HG03066 (cell line): Measurements from ENCODE around the gene YIPF3.
A peak's percentile ranks its signal among the peaks of the same experiment; 100 is the strongest.

Experiments used
- ATAC-seq: cut with Tn5 transposase; IDR thresholded peaks from one replicate; pipeline ENCODE4 v1.9.1; 2021; ENCODE audit warnings: low read depth; ENCODE audit not compliant: unreplicated experiment

Gene YIPF3

DNA sequence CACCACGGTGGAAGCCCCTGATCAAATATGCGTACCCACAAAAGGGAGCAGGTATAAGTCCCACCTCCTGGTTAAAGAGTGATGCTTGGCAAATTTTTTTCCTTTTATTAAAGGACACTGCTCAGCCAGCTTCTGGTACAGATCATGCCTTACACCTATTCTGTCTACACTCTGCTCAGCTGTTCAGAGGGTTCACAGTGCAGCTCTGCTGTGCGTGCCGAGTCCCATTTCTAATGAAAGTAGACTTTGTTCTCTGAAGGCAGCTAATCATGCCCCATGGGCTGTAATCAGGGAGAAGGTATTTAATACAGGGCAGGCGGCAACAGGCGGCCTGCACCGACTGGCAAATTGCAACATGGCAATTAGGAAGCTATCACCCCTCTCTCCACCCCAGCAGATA lies 22.9 kb downstream of the YIPF3 start:
- ATAC-seq, result no peak

DNA sequence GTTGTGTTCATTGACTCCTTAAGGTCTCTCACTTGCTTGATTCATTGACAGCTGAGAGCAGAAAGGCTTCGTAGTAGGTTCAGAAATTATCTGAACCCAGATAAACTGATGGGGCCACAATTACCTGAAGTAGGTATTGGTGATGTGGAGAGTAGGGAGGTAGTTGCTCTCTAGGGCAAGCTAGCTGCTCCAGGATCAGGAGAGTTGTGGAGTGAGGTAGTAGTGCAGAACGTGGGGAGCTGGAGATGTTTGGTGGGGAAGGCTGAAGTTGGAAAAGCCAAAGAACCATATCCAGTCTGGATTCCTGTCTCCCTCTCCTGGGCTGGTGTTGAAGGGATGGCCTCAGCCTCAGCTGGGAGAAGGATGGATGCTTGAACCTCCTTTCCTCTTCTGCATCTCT lies 23.5 kb downstream of the YIPF3 start:
- no peak for ATAC-seq

DNA sequence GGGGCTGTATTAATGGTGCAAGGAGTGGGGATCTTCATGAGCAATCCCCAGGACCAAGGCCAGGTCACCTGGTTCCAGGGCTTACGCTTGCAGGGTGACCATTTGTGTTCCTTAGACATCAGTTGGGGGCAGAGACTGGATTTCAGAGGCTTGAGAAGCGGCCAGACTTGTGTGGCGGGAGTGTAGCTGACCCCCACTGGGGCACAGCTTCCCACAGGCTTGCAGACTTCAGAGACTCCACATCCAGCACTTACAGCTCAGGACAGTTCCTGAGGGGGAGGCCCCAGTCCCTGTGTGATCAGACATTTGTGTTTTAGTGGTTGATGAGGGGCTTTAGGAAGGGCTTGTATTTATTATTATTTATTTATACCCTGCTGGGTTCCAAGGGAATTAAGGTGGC lies 24.1 kb downstream of the YIPF3 start:
- no peak for ATAC-seq

DNA sequence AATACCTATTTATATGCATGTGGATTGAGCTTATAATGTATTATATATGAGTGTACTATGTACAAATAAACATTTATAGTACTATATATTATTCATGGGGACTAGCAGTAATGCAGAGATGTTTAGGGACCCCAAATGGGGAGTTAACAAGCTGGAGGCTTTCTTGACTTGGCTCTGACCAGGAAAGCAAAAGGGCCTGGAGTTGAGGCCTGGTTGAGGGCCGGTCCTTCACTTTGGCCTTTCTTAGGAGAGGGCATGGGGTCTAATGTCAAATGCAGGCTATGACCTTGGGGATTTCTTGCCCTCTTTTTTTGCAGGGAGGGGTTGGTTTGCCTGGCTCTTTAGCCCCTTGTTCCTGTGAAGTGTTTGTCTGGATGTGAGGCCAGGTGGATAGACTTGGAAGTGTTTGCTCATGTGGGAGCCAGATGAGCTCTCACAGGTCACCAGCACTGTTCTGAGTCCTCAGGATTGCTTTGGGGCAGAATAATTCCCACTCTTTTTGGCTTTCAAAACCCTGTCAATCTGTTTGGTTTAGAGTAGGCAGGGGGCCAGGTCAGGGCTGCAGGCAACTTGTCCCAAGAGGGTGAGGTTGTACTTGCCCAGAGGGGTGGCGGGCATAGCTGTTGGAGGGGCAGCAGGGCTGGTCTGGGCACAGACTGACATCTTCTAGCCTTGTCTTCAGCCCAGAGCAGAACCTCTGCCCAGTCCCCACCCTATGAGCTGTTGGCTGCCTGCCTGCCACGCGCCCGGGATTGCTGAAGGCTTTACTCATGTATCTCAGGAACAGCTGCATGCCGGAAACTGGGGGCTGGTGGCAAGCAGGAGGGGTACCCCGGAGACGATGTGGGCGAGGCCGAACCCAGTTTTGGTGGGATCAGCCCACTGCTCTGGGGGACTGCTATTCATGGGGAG lies 24.7 kb downstream of the YIPF3 start:
- no peak for ATAC-seq

DNA sequence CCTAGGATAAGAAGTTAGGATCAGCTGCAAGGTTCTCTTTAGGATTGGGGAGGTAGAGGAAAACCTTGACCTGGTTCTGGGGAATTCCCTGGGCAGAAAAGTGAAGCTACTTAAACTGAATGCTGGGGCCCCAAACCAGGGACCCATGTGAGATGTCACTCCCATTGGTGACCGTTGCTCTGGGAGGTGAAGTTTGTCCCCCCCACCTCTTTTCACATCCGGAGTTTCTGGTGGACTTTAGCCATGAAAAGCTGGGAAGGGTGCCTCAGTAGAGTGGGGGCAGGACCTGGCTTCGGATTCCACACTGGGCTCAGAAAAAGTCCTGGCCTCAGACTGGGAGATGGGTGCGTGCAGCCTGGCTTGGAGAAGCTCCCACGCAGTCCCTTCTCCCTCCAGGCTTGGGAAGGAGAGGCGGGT lies 26.2 kb downstream of the YIPF3 start:
- no peak for ATAC-seq

DNA sequence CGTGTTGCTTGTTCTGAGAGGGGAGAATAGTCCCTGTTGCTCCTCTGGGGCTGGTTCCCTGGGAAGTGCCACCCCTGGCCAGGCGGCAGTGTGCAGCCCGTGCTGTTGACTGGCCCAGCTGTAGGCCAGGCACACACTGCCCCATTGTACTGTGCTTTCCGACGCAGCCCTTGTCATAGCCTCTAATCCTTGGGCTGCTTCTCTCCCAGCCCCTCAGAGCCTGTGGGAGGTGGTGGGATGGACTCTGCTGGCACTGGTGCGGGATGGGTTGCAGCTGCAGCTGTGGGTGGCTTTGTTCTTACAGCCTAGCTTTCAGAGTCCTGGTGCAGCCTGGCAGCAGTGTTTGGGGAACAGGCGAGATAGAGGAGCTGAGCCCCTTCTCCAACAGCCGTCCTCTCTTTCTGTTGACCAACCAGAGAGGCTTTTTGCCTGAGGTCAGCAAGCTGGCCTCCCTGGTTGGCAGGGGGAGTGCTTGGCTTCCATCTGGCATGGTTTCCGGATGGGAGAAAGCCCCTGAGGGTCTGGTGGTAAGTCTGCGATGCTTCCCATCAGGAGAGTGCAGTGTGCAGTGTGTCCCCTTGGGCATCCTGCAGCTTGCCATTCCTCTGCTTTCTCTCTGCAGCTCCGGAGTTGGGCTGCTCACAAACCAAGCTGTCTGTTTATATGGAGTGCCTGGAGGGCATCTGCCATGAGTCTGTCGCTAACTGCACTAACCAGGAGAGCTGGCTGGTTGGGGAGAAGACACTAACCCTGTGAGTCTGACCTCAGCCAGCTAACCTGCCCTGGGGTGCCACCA lies 27.3 kb downstream of the YIPF3 start:
- ATAC-seq, result no peak

DNA sequence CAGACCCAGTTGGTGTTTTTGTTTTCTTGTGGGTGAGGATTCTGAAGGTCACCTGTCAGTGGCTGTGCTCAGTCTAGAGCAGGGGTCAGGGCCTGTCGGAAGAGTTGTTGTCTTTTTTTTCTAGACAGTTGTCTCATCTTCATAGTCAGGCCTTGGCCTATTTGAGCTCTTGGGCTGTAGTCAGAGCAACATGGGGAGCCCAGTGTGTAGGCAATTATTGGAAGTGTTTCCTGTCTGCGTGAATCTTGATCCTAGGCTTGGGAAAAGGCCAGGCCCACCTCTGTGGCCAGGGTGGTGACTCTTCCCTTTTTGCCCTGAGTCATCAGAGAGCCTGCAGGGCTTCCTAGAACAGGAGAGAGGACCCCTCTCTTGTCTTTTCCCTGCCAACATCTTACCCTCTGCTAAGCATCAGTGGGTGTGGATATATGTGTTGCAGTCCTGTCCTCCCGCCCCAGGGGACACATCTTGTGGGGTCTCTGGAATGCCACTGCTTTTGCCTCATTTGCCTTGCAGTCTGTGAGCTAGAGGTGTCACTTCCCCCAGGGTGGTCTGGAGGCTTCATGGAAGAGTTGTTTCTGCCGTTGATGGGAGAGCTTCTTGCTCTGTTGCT lies 28.0 kb downstream of the YIPF3 start:
- no peak for ATAC-seq

DNA sequence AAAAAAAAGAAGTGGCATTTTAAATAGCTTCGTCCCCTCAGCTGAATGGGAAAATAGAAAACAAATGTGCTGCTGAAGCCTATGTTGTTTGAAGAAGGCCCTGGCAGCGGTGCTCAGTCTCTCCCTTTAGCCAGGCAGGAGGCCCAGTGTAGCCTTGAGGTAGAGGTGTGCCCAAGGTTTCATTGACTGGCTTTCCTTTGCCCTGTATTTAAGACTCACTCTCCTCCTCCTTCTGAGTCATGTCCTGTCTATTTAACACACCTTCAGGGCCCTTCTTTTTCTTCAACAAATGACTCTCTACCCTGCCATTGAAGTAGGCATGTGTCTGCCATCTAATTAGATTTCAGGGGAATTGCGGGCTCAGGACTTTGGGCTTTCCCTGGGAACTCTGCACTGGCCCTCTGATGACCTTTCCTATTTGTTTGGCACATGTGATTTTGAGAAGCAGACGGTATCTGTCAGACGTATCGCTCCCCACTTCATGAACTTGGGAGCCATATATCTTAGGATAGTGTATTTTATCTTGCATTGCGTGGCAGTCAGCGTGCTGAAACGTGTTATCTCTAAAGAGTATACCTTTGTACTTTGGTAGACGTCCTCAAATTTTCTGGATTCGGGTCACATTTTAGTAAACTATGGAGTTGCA lies 35.0 kb downstream of the YIPF3 start:
- ATAC-seq, result no peak

DNA sequence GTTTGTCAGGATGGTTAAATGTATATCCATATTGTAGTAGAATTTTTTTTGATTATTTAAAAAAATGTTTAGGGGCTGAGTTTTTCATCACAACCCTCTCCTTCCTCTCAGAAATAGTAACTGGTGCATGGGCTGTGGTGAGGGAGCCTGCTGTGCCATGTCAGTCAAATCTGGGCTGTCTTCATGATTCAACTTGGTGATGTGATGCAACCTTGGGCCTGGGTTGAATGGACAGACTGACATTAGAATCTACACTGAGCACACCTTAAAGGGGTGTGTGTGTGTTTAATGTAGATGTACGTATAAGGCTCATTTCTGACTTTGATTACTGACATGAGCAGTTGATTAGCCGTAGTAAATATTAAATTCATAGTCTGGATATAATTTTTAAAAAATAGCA lies 35.7 kb downstream of the YIPF3 start:
- ATAC-seq, result no peak

DNA sequence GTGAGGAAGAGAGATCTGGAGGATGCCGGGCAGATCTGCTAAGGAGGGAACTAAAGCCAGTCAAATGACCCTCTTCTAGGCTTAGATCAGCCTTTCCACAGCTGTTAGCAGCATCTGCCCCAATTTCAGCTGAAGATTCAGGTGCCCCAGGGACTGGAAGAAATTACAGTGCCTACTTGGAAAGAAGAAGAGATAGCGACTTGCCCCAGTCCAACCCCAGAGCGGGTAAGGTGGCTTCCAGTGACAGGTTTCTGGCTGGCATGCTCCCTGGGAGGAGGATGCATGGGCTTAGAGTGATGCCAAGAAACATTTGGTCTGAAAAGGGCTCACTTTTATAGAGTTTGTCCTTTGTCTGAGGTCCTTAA lies 38.7 kb downstream of the YIPF3 start:
- ATAC-seq, result no peak

DNA sequence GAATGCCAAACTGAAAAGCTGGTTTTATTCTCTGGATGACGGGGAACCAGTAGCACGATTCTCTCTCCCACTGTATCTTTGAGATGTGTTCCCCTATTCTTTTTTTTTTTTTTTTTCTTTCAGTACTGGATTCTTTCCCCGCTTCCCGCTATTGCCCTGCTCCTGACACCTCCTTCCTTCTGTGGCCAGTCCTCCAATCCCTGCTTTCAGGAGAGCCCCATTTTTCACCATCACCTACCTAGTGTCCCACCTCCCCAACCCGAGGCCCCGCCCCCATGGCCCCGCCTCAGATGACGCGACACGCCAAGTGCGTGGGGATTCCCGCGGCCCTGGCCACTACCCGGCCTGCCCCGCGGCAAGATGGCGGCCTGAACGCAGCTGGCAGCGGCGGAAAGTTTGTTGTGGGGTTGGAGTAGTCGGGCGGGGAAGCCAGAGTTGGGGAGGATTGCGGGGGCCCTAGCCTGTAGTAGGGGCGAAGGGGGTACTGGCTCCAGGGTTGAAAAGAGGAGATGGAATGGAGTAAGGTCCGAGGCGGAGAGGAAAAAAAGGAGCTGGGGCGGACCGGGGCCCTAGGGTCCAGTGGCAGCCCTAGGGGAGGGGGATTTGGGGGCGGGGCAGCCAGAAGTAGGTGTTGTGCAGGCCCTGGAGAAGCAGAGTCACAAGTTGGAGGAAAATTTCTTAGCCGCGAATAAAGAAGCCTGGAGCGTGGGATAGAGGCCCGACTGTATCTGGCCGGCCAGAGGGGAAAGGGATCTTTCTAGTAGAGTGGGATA lies 39.3 kb downstream of the YIPF3 start, which contains the start of gene TJAP1:
TSS of gene TJAP1 (plus strand) at position 336 of the 773 bp plus-strand sequence. CDS start 21,432 bp downstream, outside the sequence.
- ATAC-seq, result peak; percentile 96

DNA sequence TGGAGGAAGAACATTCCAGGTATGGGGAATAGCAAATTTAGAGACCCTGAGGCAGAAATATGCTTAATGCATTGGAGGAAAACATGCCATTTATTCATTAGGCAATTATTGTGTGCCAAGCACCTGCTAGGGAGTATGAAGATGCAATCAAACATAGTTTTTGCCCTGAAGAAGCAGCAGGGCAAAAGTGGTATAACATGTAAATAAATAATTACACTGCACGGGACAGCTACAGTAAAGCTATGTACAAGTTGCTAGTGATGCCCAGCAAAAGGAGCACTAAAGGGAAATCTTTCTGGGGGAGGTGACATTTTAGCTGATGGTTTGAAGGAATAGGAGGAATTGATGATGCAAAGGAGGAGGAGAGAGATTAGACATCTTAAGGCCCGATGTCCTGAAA lies 40.0 kb downstream of the YIPF3 start:
- ATAC-seq, result no peak

DNA sequence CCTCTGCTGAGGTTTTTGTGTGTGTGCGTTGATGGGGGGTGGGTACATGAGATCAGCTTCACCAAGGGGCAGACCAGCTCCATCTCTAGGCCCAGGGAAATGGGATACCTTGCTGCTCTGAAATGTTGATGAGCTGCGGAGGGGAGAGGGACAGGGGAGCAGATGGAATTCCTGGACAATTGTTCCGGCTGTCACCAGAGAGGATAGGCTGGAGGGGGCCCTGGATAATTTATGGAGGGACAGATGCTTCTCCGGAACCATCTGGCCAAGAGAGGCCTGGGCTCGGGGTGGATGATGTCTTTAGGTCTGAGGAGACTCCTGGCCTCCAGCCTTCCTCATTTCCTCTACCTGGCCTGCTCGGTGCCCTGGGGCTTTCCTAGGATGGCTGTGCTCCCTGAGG lies 41.2 kb downstream of the YIPF3 start:
- no peak for ATAC-seq

DNA sequence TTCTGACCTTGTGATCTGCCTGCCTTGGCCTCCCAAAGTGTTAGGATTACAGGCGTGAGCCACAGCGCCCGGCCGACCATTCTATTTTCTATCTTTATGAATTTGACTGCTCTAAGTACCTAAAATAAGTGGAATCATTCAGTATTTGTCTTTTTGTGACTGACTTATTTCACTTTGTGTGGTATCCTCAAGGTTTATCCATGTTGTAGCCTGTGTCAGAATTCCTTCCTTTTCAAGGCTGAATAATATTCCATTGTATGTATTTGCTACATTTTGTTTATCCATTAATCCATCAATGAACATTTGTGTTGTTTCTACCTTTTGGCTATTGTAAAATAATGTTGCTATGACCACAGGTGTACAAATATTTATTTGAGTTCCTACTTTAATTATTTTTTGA lies 44.2 kb downstream of the YIPF3 start:
- no peak for ATAC-seq

DNA sequence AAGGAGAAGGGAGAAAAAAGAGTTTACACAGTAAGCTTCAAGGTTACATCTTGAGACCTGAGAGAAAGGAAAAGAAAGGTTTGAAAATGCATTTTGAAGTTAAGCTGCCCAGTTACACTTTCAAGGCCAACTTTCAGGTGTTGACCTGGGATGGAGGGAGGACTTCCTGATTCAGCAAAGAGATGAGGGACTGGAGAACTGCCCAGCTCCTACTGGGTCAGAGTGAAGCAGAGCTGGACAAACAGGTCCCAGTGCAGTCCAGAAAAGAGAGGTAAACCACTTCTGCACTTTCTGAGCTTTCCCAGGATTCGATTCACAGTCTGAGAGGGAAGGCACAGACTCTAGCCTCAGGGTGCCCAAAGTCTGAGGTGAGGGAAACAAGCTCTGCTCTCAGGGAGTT lies 45.3 kb downstream of the YIPF3 start:
- ATAC-seq, result no peak

DNA sequence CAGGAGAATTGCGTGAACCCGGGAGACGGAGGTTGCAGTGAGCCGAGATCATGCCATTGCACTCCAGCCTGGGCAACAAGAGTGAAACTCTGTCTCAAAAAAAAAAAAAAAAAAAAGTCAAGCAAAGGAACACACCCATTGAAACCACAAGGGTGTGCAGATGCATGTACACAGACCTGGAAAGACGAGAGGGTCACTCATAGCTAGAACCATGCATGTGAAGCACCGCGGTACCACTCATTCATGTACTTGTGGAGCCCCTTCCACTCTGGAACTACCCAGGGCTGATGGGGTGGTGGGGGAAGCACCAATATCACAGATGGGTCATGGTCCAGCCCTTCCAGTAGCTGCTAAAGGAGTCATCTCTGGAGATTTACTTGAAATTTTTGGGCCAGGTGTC lies 46.8 kb downstream of the YIPF3 start:
- ATAC-seq, result no peak

DNA sequence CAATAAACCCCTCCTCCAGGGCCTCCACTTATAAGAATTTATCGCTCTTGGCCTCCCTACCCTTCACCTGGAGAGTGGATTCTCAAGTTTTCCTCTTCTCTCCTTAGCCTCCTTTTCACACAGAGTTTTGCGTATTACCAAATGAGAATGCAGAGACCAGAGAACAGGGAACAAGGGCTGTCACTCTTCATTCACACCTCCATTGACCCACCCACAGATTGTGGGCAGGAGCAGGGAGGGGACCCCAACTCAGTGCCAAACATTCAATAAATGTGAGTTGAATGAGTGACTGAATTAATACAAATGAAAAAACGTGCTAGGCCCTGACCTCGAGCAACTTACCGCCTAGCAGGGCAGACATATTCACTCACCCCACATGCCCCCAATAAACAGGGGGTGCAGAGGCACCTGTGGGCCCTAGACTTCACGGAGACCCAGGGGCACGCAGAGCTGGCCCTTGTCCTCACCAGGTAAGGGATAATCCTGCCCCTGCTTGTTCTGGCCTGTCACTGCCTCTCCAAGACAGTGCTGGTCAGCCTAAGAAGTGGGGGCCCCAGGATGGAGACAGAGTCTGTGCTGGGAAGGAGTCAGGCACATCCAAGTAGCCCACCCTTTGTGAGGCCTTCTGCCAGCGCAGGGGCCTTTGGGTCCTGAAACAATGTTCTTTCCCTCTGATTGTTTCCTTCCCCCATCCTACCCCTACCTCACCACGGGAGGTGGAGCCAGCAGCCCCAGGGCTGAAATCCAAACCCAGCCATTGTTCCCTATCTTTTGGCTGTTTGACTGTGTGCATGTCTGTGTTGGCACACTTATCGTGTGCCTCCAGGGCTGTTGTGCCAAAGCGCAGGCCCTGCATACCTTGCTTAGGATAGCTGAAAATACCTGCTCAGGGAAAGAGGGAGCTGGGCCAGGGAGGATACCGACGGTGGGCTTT lies 47.7 kb downstream of the YIPF3 start:
- no peak for ATAC-seq

DNA sequence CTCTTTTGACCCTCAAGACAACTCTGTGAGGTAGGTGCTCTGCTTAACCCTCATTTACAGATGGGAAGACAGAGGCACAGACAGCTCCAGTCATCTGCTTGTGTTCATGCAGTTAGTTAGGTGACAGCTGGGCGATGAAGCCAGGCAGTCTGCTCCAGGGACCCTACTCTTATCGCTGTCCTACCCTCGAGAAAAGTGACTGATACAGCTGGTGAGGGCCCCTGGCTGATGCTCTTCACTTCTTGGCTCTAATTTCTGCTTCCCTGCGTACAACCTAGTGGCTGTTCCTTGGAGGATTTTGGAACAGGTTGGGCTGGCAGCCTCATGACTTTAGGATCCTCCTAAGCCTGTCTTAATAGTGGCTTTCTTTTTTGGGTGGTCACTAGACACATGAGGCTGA lies 48.5 kb downstream of the YIPF3 start:
- no peak for ATAC-seq

DNA sequence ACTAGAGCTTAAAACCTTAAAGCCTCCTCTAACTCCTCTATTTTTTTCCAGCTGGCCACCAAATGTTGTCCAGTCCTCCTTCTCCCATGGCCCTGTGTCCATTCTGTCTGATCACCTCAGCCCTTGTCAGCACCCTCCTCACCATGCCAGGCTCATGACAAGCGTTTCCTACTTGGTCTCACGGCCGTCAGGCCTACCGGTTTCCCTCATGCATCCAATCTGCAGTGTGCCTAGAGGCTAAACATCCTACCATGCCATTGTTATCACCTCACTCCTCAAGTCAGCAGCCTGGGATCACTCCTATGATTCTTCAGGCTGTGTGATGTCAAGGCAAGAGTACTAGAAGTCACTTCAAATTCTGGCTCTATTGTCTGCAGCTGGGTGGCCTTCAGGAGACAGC lies 49.0 kb downstream of the YIPF3 start:
- no peak for ATAC-seq
